Fibroblast of the conjunctiva (primary cell): ENCODE measurements around the gene GLIPR1L2.
"Not testable (repeated sequence)": the region's sequence is repeated elsewhere in the genome, so short reads cannot be mapped to it uniquely, and the experiment has no call there.

ENCODE experiments used
- DNase-seq: peaks from one replicate; pipeline ENCODE4 v3.0.0-alpha.2; 2010; ENCODE audit warnings: low read depth

GLIPR1L2 gene

DNA sequence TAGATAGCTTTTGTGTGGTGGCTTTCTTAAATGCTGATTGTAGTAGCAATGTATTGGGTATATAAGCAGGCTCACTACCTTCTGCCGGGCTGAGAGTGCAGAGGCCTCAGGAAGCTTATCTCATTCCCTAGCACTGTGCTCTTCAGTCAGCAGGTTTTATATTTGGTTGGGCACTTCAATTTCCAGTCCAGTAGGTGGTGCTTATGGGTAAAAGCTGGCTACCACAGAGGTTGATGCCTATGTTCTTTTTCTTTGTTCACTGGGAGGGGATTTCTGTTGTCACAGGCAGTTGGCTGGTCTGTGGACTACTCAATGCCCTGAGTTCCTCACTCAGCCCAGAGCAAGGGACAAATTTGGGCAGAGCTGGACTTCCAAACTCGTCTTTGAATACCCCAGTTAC, 46.7 kb downstream of the GLIPR1L2 start:
- no peak for DNase-seq

DNA sequence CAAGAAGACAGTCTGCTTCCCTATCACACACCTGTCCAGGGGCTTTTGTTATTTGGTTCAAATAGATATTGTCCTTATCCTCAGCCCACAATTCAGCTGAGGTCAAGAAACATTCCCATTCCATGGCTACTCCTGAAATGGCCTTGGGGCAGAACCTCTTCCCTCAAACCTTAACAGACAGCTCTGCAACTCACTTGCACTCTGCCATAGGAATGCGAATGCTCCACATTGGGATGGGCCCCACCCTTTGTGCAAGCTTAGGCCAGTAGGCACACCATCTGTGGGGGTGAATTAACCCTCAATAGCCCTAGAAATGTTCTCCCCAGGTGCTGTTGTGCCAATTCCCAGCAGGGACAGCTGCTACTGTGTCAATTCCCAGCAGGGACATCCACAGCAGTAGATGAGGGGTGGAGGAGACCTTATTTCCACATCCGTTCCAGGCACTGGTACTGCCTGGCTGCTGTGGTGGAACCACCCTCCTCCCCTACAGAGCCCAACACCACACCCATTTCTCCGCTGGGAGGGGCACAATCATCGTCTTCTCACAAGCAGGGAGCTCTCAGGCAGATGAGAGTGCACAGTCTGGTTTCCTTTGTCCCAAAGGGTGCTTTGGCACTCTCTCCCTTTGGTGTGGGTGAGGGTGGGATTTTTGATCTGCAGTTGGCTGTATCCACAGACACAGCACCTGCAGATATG, 47.3 kb downstream of the GLIPR1L2 start:
- no peak for DNase-seq

- no peak for DNase-seq
Observed at GRCh38 chr12:75439048-75439447, 48.2 kb downstream of the GLIPR1L2 start.

- no peak for DNase-seq
Observed at GRCh38 chr12:75439930-75440329, 49.0 kb downstream of the GLIPR1L2 start.

DNA sequence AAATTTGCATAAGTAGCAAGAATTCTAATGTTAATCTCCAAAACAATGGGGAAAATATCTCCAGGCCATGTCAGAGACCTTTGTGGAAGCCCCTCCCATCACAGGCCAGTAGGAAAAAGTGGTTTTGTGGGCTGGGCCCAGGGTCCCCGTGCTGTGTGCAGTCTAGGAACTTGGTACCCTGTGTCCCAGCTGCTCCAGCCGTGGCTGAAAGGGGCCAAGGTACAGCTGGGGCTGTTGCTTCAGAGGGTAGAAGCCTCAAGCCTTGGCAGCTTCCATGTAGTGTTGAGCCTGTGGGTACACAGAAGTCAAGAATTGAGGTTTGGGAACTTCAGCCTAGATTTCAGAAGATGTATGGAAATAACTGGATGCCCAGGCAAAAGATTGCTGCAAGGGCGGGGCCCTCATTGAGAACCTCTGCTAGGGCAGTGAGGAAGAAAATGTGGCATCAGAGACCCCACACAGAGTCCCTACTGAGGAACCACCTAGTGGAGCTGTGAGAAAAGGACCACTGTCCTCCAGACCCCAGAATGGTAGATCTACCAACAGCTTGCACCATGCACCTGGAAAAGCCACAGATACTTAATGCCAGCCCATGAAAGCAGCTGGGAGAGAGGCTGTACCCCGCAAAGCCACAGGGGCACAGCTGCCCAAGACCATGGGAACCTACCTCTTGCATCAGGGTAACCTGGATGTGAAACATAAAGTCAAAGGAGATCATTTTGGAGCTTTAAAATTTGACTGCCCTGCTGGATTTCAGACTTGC, 51.0 kb downstream of the GLIPR1L2 start:
- not testable (repeated sequence) for DNase-seq

GRCh38 chr12:75442454-75442853, 51.6 kb downstream of the GLIPR1L2 start:
- DNase-seq: not testable (repeated sequence)

DNA sequence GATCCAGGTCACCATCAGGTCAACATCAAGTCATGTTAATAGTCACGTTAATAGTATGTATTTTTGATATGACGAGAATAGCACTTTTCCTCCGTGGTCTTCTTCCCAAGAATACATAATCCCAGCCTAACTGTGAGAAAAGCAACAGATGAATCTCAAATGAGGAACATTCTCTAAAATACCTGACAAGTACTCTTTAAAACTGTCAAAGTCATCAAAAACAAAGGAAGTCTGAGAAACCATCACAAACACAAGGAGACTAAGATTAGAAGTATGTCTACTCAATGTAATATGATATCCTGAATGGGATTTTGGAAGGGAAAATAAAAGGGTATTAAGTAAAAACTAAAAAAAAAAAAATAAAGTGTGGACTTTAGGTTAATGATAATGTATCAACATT, 52.8 kb downstream of the GLIPR1L2 start:
- DNase-seq: no peak

DNA sequence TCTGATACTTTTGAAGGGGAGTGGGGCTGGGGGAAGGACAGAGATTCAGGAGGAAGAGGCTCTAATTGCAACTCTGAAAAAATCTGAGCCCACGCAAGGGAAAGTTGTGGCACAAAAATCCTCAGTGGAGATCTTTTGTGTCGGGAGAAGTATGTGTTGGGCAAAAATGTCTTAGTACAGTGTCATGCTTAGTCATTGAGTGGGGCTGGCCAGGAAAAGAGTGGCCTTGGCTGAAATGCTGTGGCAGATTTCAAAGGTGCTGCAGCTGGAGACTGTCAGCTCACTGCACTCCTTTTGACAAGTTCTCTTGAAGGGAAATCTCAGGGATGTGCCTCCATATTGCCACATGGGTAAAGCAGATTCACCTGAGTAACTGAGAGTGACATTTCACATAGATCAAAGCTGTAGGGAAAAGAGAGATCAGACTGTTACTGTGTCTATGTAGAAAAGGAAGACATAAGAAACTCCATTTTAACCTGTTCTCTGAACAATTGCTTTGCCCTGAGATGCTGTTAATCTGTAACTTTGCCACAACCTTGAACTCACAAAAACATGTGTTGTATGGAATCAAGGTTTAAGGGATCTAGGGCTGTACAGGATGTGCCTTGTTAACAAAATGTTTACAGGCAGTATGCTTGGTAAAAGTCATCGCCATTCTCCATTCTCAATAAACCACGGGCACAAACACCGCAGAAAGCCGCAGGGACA, 53.7 kb downstream of the GLIPR1L2 start:
- no peak for DNase-seq

GRCh38 chr12:75445137-75445507, 54.2 kb downstream of the GLIPR1L2 start:
- DNase-seq: not testable (repeated sequence)

GRCh38 chr12:75446857-75447256, 56.0 kb downstream of the GLIPR1L2 start:
- peak; percentile 29 for DNase-seq

DNA sequence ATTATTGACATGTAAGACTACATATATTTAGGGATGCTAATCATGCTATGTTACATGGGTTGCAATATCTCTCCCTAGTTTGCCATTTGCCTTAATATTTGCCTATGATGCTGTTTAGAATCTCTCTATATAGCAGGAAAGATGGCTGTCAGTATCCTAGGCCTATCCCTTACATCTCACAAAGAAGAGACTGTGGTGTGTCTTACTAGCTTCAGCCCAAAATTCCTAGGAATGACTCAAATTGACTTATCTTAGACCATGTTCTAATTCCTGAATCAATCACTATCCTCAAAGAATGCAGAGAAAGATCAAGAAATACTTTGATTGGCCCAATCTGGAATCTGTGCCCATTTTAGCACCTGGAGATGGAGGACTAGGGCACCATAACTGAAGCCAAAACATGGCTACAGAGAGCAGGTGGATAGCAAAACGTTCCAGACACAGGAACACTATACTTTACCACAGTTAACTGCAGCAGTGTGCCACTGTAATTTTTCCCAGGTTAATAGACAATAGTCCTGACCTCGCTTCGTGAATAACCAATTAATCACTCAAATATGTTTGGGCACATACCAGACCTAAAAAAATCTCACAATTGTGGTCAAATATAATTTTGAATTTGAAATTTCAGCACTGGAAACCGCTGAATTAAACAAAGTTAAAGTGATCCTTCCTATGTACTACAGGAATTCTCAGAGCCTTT, 57.0 kb downstream of the GLIPR1L2 start:
- DNase-seq: no peak

GRCh38 chr12:75452675-75453330, 61.9 kb downstream of the GLIPR1L2 start:
- DNase-seq: no peak

DNA sequence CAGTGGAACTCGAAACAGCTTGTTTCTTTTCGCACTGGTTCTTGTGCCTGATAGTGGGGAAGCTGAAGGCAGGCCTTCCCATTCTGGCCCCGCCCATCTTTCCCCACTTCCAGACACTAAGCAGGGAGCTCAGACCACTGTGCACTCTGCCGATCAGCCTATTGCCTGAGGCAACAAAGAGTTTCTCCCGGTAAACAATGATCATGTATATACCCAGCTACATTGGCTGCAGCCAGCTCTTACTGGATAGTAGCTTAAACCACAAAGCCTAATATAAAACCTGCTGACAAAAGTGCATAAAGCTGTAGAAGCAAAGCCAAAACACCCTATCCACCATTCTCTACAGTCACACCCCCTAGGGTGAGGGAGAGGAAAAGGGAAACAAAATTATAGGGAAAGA, 65.0 kb downstream of the GLIPR1L2 start:
- DNase-seq: no peak

DNA sequence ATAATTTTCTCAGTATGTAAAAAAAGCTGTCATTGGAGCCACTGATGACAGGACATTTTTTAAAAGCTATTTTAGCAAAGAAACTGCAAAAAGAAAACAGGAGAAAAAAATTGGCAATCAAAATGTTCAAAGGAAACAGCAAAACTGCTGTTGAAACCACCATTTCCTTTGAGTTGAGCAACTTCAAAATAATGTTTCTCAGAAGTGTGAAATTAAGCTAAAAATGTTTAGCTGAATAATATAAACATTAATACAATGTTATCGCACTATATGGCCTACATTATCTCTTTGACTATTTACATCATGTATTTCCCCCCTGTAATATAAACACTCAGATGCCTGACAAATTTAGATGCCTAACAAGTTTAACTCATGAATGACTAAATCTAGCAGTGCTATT, 66.3 kb downstream of the GLIPR1L2 start:
- no peak for DNase-seq

DNA sequence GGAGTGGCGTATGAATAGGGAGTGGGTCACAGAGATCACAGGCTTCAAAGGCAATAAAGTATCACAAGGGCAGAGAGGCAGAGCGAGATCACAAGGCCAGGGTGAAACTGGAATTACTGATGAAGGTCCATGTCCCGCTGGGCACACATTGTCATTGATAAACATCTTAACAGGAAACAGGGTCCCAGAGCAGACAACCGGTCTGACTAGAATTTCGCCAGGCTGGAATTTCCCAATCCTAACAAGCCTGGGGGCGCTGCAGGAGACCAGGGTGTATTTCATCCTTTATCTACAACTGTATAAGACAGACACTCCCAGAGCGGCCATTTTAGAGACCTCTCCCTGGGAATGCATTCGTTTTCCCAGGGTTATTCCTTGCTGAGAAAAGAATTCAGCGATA, 67.0 kb downstream of the GLIPR1L2 start:
- not testable (repeated sequence) for DNase-seq

DNA sequence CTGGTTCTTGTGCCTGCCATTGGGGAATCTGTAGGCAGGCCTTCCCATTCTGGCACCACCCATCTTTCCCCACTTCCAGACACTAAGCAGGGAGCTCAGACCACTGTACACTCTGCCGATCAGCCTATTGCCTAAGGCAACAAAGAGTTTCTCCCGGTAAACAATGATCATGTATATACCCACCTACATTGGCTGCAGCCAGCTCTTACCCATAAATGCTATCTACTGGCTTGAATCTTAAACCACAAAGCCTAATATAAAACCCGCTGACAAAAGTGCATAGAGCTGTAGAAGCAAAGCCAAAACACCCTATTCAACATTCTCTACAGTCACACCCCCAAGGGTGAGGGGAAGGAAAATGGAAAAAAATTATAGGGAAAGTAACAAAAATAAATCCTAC, 68.9 kb downstream of the GLIPR1L2 start:
- DNase-seq: no peak

DNA sequence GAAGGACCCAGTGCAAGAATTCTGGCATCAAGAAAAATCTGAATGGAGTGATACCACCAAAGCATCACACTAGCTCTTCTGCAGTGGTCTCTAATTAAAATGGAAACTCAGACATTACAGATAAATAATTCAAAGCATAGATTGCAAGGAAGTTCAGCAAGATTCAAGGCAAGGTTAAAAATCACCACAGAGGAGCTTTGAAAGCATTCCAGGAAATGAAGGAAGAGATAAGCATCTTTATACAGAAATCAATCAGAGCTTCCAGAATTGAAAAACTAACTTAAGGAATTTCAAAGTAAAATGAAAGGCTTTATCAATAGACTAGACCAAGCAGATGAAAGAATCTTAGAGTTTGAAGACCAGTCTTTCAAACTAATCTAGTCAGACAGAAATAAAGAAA, 69.3 kb downstream of the GLIPR1L2 start:
- no peak for DNase-seq

- DNase-seq: no peak
Observed at GRCh38 chr12:75471902-75472890, 81.3 kb downstream of the GLIPR1L2 start.

GRCh38 chr12:75474116-75474515, 83.2 kb downstream of the GLIPR1L2 start:
- no peak for DNase-seq

DNA sequence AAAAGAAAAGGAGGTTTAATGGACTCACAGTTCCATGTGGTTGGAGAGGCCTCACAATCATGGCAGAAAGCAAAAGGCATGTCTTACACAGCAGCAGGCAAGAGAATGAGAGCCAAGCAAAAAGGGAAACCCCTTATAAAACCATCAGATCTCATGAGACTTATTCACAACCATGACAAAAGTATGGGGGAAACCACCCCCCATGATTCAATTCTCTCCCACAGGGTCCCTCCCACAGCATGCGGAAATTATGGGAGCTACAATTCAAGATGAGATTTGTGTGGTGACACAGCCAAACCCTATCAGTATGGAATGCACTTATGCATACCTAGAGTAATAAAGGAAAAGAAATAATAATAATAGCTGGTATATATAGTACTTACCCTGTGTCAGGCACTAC, 85.2 kb downstream of the GLIPR1L2 start:
- DNase-seq: no peak

DNA sequence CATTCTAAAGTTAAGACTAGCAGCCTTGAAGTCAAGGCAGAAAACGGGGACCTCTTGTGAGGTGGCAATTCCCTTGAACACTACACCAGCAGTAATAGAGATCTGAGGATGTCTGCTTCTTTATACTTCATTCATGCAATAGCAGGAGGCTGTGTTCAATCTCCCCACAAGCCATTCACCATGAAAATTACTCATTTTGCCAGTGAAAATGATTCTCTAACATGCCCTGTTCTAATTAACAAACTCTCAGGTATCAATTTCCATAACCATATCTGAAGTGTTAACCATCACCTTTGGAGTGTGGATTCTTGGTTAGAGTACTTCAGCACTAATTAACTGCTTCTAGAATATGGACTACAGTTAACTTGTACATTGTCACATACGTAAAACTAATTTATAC, 86.2 kb downstream of the GLIPR1L2 start:
- no peak for DNase-seq
